Tibial nerve (tissue), 4 donors: ENCODE results near the gene TSSC4. TPM values are rescaled to one million over a fixed set of nuclear protein-coding genes. Genes with fewer than 3 reads are reported as not detected.
A peak's percentile ranks its signal among the peaks of the same experiment; 100 is the strongest.

Experiments used
- DNase-seq, 2 donors: peaks; one replicate each; pipeline ENCODE4 v3.0.0-alpha.2; 2019; ENCODE audit warnings: low spot score in 2 of 2
- H3K27ac ChIP-seq, 4 donors: fragments of 200-600 bp; sonication (generic) in 3 of 4; one replicate each; pipeline ENCODE4 v1.5.1; 2017 to 2019; ENCODE audit warnings: mild to moderate bottlenecking in 1 of 4
- H3K27me3 ChIP-seq, 2 donors: fragments of 200-600 bp; sonication (generic) in 1 of 2; one replicate each; pipeline versions ENCODE4 v1.5.1 to v1.6.0; 2017 to 2019
- H3K36me3 ChIP-seq, 3 donors: fragments of 200-600 bp; sonication (generic); one replicate each; pipeline ENCODE4 v1.5.1; 2018 to 2019
- H3K4me1 ChIP-seq, 4 donors: fragments of 200-600 bp; sonication (generic) in 3 of 4; one replicate each; pipeline ENCODE4 v1.5.1; 2017 to 2019
- H3K4me3 ChIP-seq, 4 donors: fragments of 200-600 bp; sonication (generic) in 3 of 4; one replicate each; pipeline ENCODE4 v1.5.1; 2017 to 2019; ENCODE audit warnings: mild to moderate bottlenecking in 1 of 4, moderate library complexity in 1 of 4
- H3K9me3 ChIP-seq, 4 donors: fragments of 200-600 bp; sonication (generic) in 3 of 4; one replicate each; pipeline ENCODE4 v1.5.1; 2017 to 2019
- CTCF ChIP-seq, 5 experiments: fragments of 200-600 bp in 3 of 5; fragments of 450-650 bp in 2 of 5; sonication (generic) in 3 of 5; IDR thresholded peaks; one replicate each; pipeline ENCODE4 v1.5.1; 2016 to 2019; ENCODE audit warnings: antibody characterized with exemption in 5 of 5, mild to moderate bottlenecking in 3 of 5, moderate library complexity in 2 of 5
- EP300 ChIP-seq, 2 donors: sonication (generic); formaldehyde crosslinking; IDR thresholded peaks; one replicate each; pipeline ENCODE4 v1.6.1; 2017; ENCODE audit warnings: antibody characterized with exemption in 2 of 2, mild to moderate bottlenecking in 1 of 2
- POLR2A ChIP-seq, 2 donors: fragments of 450-650 bp; IDR thresholded peaks; one replicate each; pipeline ENCODE4 v1.6.1; 2017; ENCODE audit warnings: antibody characterized with exemption in 2 of 2, mild to moderate bottlenecking in 2 of 2, moderate library complexity in 2 of 2
- WGBS, 2 donors: methylation state at CpG; one replicate each; pipeline ENCODE4 v1.1.5; 2018; 5-methylcytosine and 5-hydroxymethylcytosine counted together
- total RNA-seq, 4 donors: library from RNA; depleted of rRNA; stranded (reverse); fragments of >200 nt; gene quantifications; one replicate each; pipeline ENCODE4 v1.1.0, GENCODE V29; 2016

The TSSC4 gene
- total RNA-seq, 4 donors from 2014 or later: 44.8 to 54.3 (median 49.1) TPM

- H3K4me1 ChIP-seq: peaks cover 13 to 97% (median 91%) of the 10 kb centered on the region in 4 donors
- peak overlapping the region in 1 of 4 donors; percentile 14 for H3K4me3 ChIP-seq
- no peak for DNase-seq
- TF ChIP-seq EP300 (IDR thresholded peaks at IDR 0.05): peak in 1 of 2 donors; percentile 39
- no peak for TF ChIP-seq POLR2A (IDR thresholded peaks at IDR 0.05)
- no peak for TF ChIP-seq CTCF (IDR thresholded peaks at IDR 0.05)
- H3K36me3 ChIP-seq: no peaks in the 10 kb centered on the region
- peak overlapping the region; percentile 83 to 99 (median 98) for H3K27ac ChIP-seq
- H3K9me3 ChIP-seq: no peaks in the 10 kb centered on the region
- WGBS, 2 donors: 16 to 38% methylated on average over 15 to 16 of the region's 26 CpGs
- H3K27me3 ChIP-seq: no peaks in the 10 kb centered on the region
Observed at GRCh38 chr11:2382936-2383851, 17.4 kb upstream of the TSSC4 start.

GRCh38 chr11:2383852-2384804 is 16.4 kb upstream of the TSSC4 start:
- Histone ChIP-seq H3K27ac (peak overlapping the region; percentile 83 to 99 (median 98)), H3K36me3 (no peaks in the 10 kb centered on the region), H3K4me3 (peak overlapping the region in 2 of 4 donors; percentile 12 to 14), H3K27me3 (no peaks in the 10 kb centered on the region), H3K9me3 (no peaks in the 10 kb centered on the region), H3K4me1 (peaks cover 13 to 100% (median 97%) of the 10 kb centered on the region in 4 donors)
- WGBS, 2 donors: 35 to 49% methylated on average over 13 to 23 of the region's 33 CpGs
- TF ChIP-seq POLR2A (IDR thresholded peaks at IDR 0.05) (no peak), EP300 (IDR thresholded peaks at IDR 0.05) (no peak), CTCF (IDR thresholded peaks at IDR 0.05) (no peak)
- DNase-seq: no peak

GRCh38 chr11:2385156-2386151 is 15.1 kb upstream of the TSSC4 start:
- Histone ChIP-seq H3K4me1 (peaks cover 13 to 100% (median 99%) of the 10 kb centered on the region in 4 donors), H3K9me3 (no peaks in the 10 kb centered on the region), H3K27me3 (no peaks in the 10 kb centered on the region), H3K27ac (peak overlapping the region; percentile 56 to 99 (median 86)), H3K4me3 (no peak overlapping the region), H3K36me3 (peaks cover 0 to 5% (median 0%) of the 10 kb centered on the region in 3 donors)
- TF ChIP-seq EP300 (IDR thresholded peaks at IDR 0.05) (no peak), CTCF (IDR thresholded peaks at IDR 0.05) (no peak), POLR2A (IDR thresholded peaks at IDR 0.05) (no peak)
- no peak for DNase-seq
- WGBS, 2 donors: 61 to 75% methylated on average over 20 to 48 of the region's 48 CpGs

- H3K9me3 ChIP-seq: no peaks in the 10 kb centered on the region
- peaks cover 10 to 100% (median 97%) of the 10 kb centered on the region in 4 donors for H3K4me1 ChIP-seq
- peaks cover 0 to 16% (median 0%) of the 10 kb centered on the region in 3 donors for H3K36me3 ChIP-seq
- 33 to 41% methylated on average over 9 of the region's 9 CpGs for WGBS, 2 donors
- no peak for TF ChIP-seq CTCF (IDR thresholded peaks at IDR 0.05)
- no peak for TF ChIP-seq EP300 (IDR thresholded peaks at IDR 0.05)
- no peak for TF ChIP-seq POLR2A (IDR thresholded peaks at IDR 0.05)
- no peak overlapping the region for H3K4me3 ChIP-seq
- H3K27me3 ChIP-seq: no peaks in the 10 kb centered on the region
- no peak for DNase-seq
- H3K27ac ChIP-seq: peak overlapping the region; percentile 32 to 80 (median 74)
Observed at GRCh38 chr11:2386591-2386990, 14.0 kb upstream of the TSSC4 start.
